Breast epithelium (tissue), 4 donors: Measurements from ENCODE around the gene FBXO47. TPM values are rescaled to one million over a fixed set of nuclear protein-coding genes. Genes with fewer than 3 reads are reported as not detected.

Experiments
- DNase-seq, 2 donors: peaks; one replicate each; pipeline ENCODE4 v3.0.0-alpha.2; 2019; ENCODE audit warnings: low spot score in 2 of 2
- H3K27ac ChIP-seq, 2 donors: fragments of 200-600 bp; sonication (generic) in 1 of 2; one replicate each; pipeline ENCODE4 v1.5.1; 2016 to 2019; ENCODE audit warnings: mild to moderate bottlenecking in 1 of 2
- H3K27me3 ChIP-seq, 2 donors: fragments of 200-600 bp; sonication (generic) in 1 of 2; one replicate each; pipeline versions ENCODE4 v1.5.1 to v1.6.0; 2017 to 2019; ENCODE audit warnings: control low read depth in 1 of 2, mild to moderate bottlenecking in 1 of 2
- H3K36me3 ChIP-seq: fragments of 200-600 bp; one replicate; pipeline ENCODE4 v1.5.1; 2019
- H3K4me1 ChIP-seq, 2 donors: fragments of 200-600 bp; sonication (generic); one replicate each; pipeline ENCODE4 v1.5.1; 2016 to 2019; ENCODE audit warnings: control low read depth in 1 of 2
- H3K4me3 ChIP-seq, 3 donors: fragments of 200-600 bp; sonication (generic); 1 replicate in 2 of 3; 2 replicates in 1 of 3; pipeline ENCODE4 v1.5.1; 2016 to 2019; ENCODE audit warnings: mild to moderate bottlenecking in 3 of 3, moderate library complexity in 2 of 3
- H3K9me3 ChIP-seq, 2 donors: fragments of 200-600 bp; sonication (generic) in 1 of 2; one replicate each; pipeline ENCODE4 v1.5.1; 2016 to 2019; ENCODE audit warnings: control low read depth in 1 of 2
- CTCF ChIP-seq, 3 donors: fragments of 450-650 bp; IDR thresholded peaks; one replicate each; pipeline ENCODE4 v1.5.1; 2016 to 2017; ENCODE audit warnings: antibody characterized with exemption in 3 of 3, mild to moderate bottlenecking in 3 of 3, moderate library complexity in 3 of 3
- POLR2A ChIP-seq: fragments of 450-650 bp; IDR thresholded peaks from one replicate; pipeline ENCODE4 v1.6.1; 2016; ENCODE audit warnings: antibody characterized with exemption, mild to moderate bottlenecking, moderate library complexity
- POLR2AphosphoS5 ChIP-seq, 3 donors: sonication (generic); formaldehyde crosslinking; IDR thresholded peaks; one replicate each; pipeline ENCODE4 v1.6.1; 2017; ENCODE audit warnings: antibody characterized with exemption in 3 of 3
- intact Hi-C: fragments of 100-400 bp; cut with DNase I; formaldehyde crosslinking; loops from one replicate; pipeline ENCODE4 v1.15.1; 2023; ENCODE audit warnings: low total_unique reads
- total RNA-seq, 3 donors: library from RNA; depleted of rRNA; stranded (reverse); fragments of >200 nt; gene quantifications; one replicate each; pipeline ENCODE4 v1.1.0, GENCODE V29; 2016

The FBXO47 gene
- total RNA-seq, 3 donors from 2014 or later, result not detected

GRCh38 chr17:38892083-38892482 is 75.1 kb downstream of the FBXO47 start:
- Histone ChIP-seq H3K4me1 (peaks cover 17 to 18% of the 10 kb centered on the region in 2 donors), H3K27me3 (no peaks in the 10 kb centered on the region), H3K9me3 (no peaks in the 10 kb centered on the region), H3K36me3 (no peaks in the 10 kb centered on the region), H3K4me3 (no peak overlapping the region), H3K27ac (peak overlapping the region in 1 of 2 donors; percentile 43)
- no peak for DNase-seq
- TF ChIP-seq CTCF (IDR thresholded peaks at IDR 0.05) (no peak), POLR2A (no peak), POLR2AphosphoS5 (IDR thresholded peaks at IDR 0.05) (no peak)
- intact Hi-C loops, result no loop called here

- Histone ChIP-seq H3K27ac (no peak overlapping the region), H3K9me3 (no peaks in the 10 kb centered on the region), H3K36me3 (no peaks in the 10 kb centered on the region), H3K4me3 (no peak overlapping the region), H3K4me1 (peaks cover 13 to 14% of the 10 kb centered on the region in 2 donors), H3K27me3 (no peaks in the 10 kb centered on the region)
- no peak for DNase-seq
- TF ChIP-seq CTCF (IDR thresholded peaks at IDR 0.05) (no peak), POLR2A (no peak), POLR2AphosphoS5 (IDR thresholded peaks at IDR 0.05) (no peak)
- intact Hi-C loops, result no loop called here
These were observed 75.8 kb downstream of the FBXO47 start for GRCh38 chr17:38891441-38891840.

- Histone ChIP-seq H3K9me3 (no peaks in the 10 kb centered on the region), H3K27me3 (no peaks in the 10 kb centered on the region), H3K4me3 (no peak overlapping the region), H3K27ac (peak overlapping the region; percentile 14 to 55), H3K4me1 (peaks cover 11 to 16% of the 10 kb centered on the region in 2 donors), H3K36me3 (no peaks in the 10 kb centered on the region)
- intact Hi-C loops, result no loop called here
- DNase-seq, result no peak
- no peak for TF ChIP-seq CTCF (IDR thresholded peaks at IDR 0.05)
- TF ChIP-seq POLR2A, result no peak
- no peak for TF ChIP-seq POLR2AphosphoS5 (IDR thresholded peaks at IDR 0.05)
These were observed 76.8 kb downstream of the FBXO47 start for GRCh38 chr17:38890410-38890746.

GRCh38 chr17:38889745-38890409 is 77.3 kb downstream of the FBXO47 start:
- no peak for TF ChIP-seq POLR2AphosphoS5 (IDR thresholded peaks at IDR 0.05)
- TF ChIP-seq CTCF (IDR thresholded peaks at IDR 0.05), result no peak
- TF ChIP-seq POLR2A, result no peak
- Histone ChIP-seq H3K4me1 (peaks cover 11 to 19% of the 10 kb centered on the region in 2 donors), H3K27ac (peak overlapping the region in 1 of 2 donors; percentile 55), H3K27me3 (no peaks in the 10 kb centered on the region), H3K4me3 (no peak overlapping the region), H3K9me3 (no peaks in the 10 kb centered on the region), H3K36me3 (no peaks in the 10 kb centered on the region)
- intact Hi-C loops, result no loop called here
- DNase-seq, result no peak

- H3K4me3 ChIP-seq, result no peak overlapping the region
- no peaks in the 10 kb centered on the region for H3K27me3 ChIP-seq
- no peak for TF ChIP-seq CTCF (IDR thresholded peaks at IDR 0.05)
- no peak for TF ChIP-seq POLR2AphosphoS5 (IDR thresholded peaks at IDR 0.05)
- no peak for TF ChIP-seq POLR2A
- intact Hi-C loops, result no loop called here
- no peaks in the 10 kb centered on the region for H3K9me3 ChIP-seq
- H3K4me1 ChIP-seq, result peaks cover 10 to 19% of the 10 kb centered on the region in 2 donors
- H3K36me3 ChIP-seq, result no peaks in the 10 kb centered on the region
- no peak for DNase-seq
- H3K27ac ChIP-seq, result no peak overlapping the region
These were observed 78.4 kb downstream of the FBXO47 start for GRCh38 chr17:38888842-38889241.
